ENCODE results near the gene CNOT1.
"Not testable (repeated sequence)": the region's sequence is repeated elsewhere in the genome, so short reads cannot be mapped to it uniquely, and the experiment has no call there.

Gene CNOT1

GRCh38 chr16:58582133-58582532, 47.5 kb downstream of the CNOT1 start:
- TF ChIP-seq CTCF (IDR thresholded peaks at IDR 0.05; ENCODE audit: insufficient read depth, missing control alignments), result no peak
- no peak for FAIRE-seq

GRCh38 chr16:58579587-58579986, 50.0 kb downstream of the CNOT1 start:
- FAIRE-seq (no peak), DNase-seq (ENCODE audit: insufficient read length, low spot score) (no peak)
- TF ChIP-seq CTCF (IDR thresholded peaks at IDR 0.05; ENCODE audit: insufficient read depth, missing control alignments), result no peak

More at GRCh38 chr16:58582133-58582532, 47.5 kb downstream of the CNOT1 start:
- DNase-seq (ENCODE audit: insufficient read length, low spot score), result no peak

- DNase-seq (ENCODE audit: insufficient read length, low spot score), result no peak
- FAIRE-seq, result no peak
- TF ChIP-seq CTCF (IDR thresholded peaks at IDR 0.05; ENCODE audit: insufficient read depth, missing control alignments), result no peak
These were observed 51.0 kb downstream of the CNOT1 start for GRCh38 chr16:58578642-58579041.

- DNase-seq (ENCODE audit: insufficient read length, low spot score) (no peak), FAIRE-seq (no peak)
- TF ChIP-seq CTCF (IDR thresholded peaks at IDR 0.05; ENCODE audit: insufficient read depth, missing control alignments), result no peak
These were observed 52.5 kb downstream of the CNOT1 start for GRCh38 chr16:58577141-58577540.

- DNase-seq (ENCODE audit: insufficient read length, low spot score), result no peak
- TF ChIP-seq CTCF (IDR thresholded peaks at IDR 0.05; ENCODE audit: insufficient read depth, missing control alignments), result no peak
- FAIRE-seq, result no peak
These were observed 54.7 kb downstream of the CNOT1 start for GRCh38 chr16:58574895-58575294.

GRCh38 chr16:58565697-58566096, 63.9 kb downstream of the CNOT1 start:
- DNase-seq (ENCODE audit: insufficient read length, low spot score); FAIRE-seq: not testable (repeated sequence)

- no peak for TF ChIP-seq CTCF (IDR thresholded peaks at IDR 0.05; ENCODE audit: insufficient read depth, missing control alignments)
- no peak for FAIRE-seq
- DNase-seq (ENCODE audit: insufficient read length, low spot score), result no peak
These were observed 65.9 kb downstream of the CNOT1 start for GRCh38 chr16:58563775-58564174.

- no peak for FAIRE-seq
- no peak for TF ChIP-seq CTCF (IDR thresholded peaks at IDR 0.05; ENCODE audit: insufficient read depth, missing control alignments)
- no peak for DNase-seq (ENCODE audit: insufficient read length, low spot score)
These were observed 66.4 kb downstream of the CNOT1 start for GRCh38 chr16:58563235-58563634.
